Parathyroid adenoma (tissue), 2 donors: ENCODE results near the gene SIL1.

ENCODE experiments used
- H2AFZ ChIP-seq: fragments of 300-600 bp; sonication (generic); one replicate; pipeline ENCODE4 v1.7.0; 2017; ENCODE audit warnings: antibody characterized with exemption, mild to moderate bottlenecking
- H3K27ac ChIP-seq: fragments of 300-600 bp; sonication (generic); one replicate; pipeline ENCODE4 v1.7.0; 2017
- H3K27me3 ChIP-seq: fragments of 300-600 bp; sonication (generic); one replicate; pipeline ENCODE4 v1.7.0; 2017; ENCODE audit warnings: low read length; ENCODE audit not compliant: control insufficient read depth, insufficient read depth
- H3K36me3 ChIP-seq: fragments of 300-600 bp; sonication (generic); one replicate; pipeline ENCODE4 v1.7.0; 2017; ENCODE audit warnings: low read length; ENCODE audit not compliant: control insufficient read depth, insufficient read depth
- H3K4me1 ChIP-seq: fragments of 300-600 bp; sonication (generic); one replicate; pipeline ENCODE4 v1.7.0; 2017; ENCODE audit warnings: control low read depth
- H3K4me2 ChIP-seq: fragments of 300-600 bp; sonication (generic); one replicate; pipeline ENCODE4 v1.7.0; 2017; ENCODE audit warnings: low read length
- H3K4me3 ChIP-seq: fragments of 300-600 bp; sonication (generic); one replicate; pipeline ENCODE4 v1.7.0; 2017; ENCODE audit warnings: low read depth, low read length
- H3K79me2 ChIP-seq: fragments of 300-600 bp; sonication (generic); one replicate; pipeline ENCODE4 v1.7.0; 2017; ENCODE audit warnings: control low read depth
- H3K9ac ChIP-seq: fragments of 300-600 bp; sonication (generic); one replicate; pipeline ENCODE4 v1.7.0; 2017; ENCODE audit warnings: mild to moderate bottlenecking
- H3K9me3 ChIP-seq: fragments of 300-600 bp; sonication (generic); one replicate; pipeline ENCODE4 v1.7.0; 2017; ENCODE audit warnings: low read length; ENCODE audit not compliant: control insufficient read depth
- TF ChIP-seq, protein P1 (sequence below): fragments of 300-600 bp; sonication (generic); IDR thresholded peaks from one replicate; pipeline ENCODE4 v1.7.0; 2017; ENCODE audit warnings: antibody characterized with exemption, mild to moderate bottlenecking
- donor health status: primary hyperparathyroidism.

Gene SIL1

DNA sequence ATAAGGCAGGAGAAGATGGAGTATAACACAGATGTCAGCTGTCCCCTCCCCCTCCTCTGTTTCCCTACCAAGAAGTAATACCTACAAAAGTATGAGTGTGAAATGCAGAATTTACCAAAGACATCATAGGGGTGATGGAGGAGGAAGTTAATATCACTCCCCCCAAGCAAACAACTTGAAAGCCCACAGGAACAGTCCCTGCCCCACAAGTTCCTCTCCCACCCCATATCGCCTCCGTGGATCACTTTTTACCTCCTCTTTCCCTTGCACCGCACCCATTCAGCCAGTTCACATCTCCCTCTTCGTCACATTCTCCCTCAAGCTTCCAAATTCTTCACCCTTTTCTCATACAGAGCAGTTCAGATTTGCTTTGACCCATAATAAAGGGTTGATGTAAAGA lies 7.0 kb upstream of the SIL1 start:
- Histone ChIP-seq H3K9ac (no peak overlapping the region), H3K27ac (no peak overlapping the region), H3K79me2 (no peaks in the 10 kb centered on the region), H3K9me3 (no peaks in the 10 kb centered on the region), H3K27me3 (no peaks in the 10 kb centered on the region), H3K4me1 (no peaks in the 10 kb centered on the region), H3K36me3 (no peaks in the 10 kb centered on the region), H3K4me2 (no peak overlapping the region), H2AFZ (no peak overlapping the region), H3K4me3 (no peak overlapping the region)
- TF ChIP-seq, protein P1, sequence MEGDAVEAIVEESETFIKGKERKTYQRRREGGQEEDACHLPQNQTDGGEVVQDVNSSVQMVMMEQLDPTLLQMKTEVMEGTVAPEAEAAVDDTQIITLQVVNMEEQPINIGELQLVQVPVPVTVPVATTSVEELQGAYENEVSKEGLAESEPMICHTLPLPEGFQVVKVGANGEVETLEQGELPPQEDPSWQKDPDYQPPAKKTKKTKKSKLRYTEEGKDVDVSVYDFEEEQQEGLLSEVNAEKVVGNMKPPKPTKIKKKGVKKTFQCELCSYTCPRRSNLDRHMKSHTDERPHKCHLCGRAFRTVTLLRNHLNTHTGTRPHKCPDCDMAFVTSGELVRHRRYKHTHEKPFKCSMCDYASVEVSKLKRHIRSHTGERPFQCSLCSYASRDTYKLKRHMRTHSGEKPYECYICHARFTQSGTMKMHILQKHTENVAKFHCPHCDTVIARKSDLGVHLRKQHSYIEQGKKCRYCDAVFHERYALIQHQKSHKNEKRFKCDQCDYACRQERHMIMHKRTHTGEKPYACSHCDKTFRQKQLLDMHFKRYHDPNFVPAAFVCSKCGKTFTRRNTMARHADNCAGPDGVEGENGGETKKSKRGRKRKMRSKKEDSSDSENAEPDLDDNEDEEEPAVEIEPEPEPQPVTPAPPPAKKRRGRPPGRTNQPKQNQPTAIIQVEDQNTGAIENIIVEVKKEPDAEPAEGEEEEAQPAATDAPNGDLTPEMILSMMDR = no peak

DNA sequence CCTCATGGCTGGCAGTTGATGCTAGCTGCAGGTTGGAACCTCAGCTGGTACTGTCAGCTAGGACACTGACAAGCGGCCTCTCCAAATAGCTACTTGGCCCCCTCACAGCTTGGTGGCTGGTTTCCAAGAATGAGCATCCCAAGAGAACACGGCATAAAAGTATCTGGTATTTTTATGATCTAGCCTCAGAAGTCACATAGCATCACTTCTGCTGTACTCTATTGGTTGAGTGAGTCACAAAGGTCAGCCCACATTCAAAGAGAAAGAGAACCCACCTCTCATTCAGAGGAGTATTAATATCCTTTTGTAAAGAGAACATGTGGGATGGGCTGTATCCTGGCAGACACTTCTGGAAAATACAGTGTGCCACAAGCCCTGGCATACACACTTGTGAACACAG lies 6.0 kb upstream of the SIL1 start:
- no peaks in the 10 kb centered on the region for H3K36me3 ChIP-seq
- H3K9me3 ChIP-seq = no peaks in the 10 kb centered on the region

DNA sequence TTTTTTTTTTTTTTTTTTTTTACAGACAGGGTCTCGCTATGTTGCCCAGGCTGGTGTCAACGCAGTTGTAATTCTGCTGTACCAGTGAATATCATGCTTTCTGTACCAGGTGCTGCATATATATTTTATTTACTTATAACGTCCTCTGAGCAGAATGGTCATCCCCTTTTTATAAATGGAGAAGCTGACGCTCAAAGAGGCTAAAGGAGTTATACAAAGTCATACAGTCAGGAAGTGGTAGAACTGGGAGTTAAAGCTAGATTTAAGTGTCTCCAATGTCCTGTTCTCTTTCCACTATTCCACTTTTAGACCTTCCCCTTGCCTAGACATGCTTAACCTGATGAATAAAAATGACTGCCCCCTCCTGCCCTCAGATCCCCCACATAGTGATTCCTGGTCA lies 1.2 kb upstream of the SIL1 start:
- no peaks in the 10 kb centered on the region for H3K27me3 ChIP-seq
- peak overlapping the region; percentile 2 for H2AFZ ChIP-seq
- H3K4me2 ChIP-seq = no peak overlapping the region
- no peaks in the 10 kb centered on the region for H3K79me2 ChIP-seq
- TF ChIP-seq, protein P1 = no peak
- H3K36me3 ChIP-seq = no peaks in the 10 kb centered on the region
- H3K9me3 ChIP-seq = no peaks in the 10 kb centered on the region
- H3K4me1 ChIP-seq = peaks cover 6% of the 10 kb centered on the region
- H3K27ac ChIP-seq = no peak overlapping the region
- no peak overlapping the region for H3K4me3 ChIP-seq
- H3K9ac ChIP-seq = no peak overlapping the region

More for the DNA sequence above, 6.0 kb upstream of the SIL1 start:
- TF ChIP-seq, protein P1 = no peak
- Histone ChIP-seq H3K27me3 (no peaks in the 10 kb centered on the region), H3K79me2 (no peaks in the 10 kb centered on the region), H3K9ac (no peak overlapping the region), H3K27ac (no peak overlapping the region), H3K4me3 (no peak overlapping the region), H3K4me1 (no peaks in the 10 kb centered on the region), H3K4me2 (no peak overlapping the region), H2AFZ (no peak overlapping the region)

DNA sequence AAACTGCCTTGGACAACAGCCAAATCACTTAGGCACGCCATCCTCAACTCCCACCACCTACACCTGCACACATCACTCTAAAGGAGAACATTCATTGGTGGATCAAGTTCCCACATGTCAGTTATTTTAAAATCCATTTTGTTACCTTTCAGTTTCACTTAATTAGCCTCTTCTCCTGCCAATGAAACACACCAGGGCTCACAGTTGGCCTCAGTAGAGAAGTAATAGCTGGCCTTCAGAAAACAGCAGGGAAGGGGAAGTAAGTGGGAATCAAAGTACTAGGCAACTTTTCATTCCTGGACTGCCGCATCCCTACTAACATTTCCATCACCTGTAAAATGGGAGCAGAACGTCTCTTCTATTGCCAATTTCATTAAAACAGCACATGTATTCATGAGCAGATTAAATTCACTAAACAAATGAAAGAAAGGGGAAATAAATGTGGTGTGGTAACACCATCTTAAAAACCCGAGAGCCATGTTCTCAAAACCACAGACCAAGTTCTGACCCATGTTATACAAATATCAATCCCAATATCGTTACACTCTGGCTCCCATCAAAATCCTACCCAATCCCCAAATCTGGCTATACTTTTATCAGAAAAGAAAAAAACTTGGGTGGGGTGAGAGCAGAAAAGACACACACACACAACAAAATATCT lies 1.7 kb downstream of the SIL1 start:
- no peak overlapping the region for H3K27ac ChIP-seq
- H3K4me2 ChIP-seq = no peak overlapping the region
- no peaks in the 10 kb centered on the region for H3K36me3 ChIP-seq
- TF ChIP-seq, protein P1 = no peak
- no peak overlapping the region for H3K4me3 ChIP-seq
- H3K27me3 ChIP-seq = no peaks in the 10 kb centered on the region
- H3K4me1 ChIP-seq = peaks cover 6% of the 10 kb centered on the region
- H3K79me2 ChIP-seq = no peaks in the 10 kb centered on the region
- no peaks in the 10 kb centered on the region for H3K9me3 ChIP-seq
- no peak overlapping the region for H2AFZ ChIP-seq
- H3K9ac ChIP-seq = no peak overlapping the region

DNA sequence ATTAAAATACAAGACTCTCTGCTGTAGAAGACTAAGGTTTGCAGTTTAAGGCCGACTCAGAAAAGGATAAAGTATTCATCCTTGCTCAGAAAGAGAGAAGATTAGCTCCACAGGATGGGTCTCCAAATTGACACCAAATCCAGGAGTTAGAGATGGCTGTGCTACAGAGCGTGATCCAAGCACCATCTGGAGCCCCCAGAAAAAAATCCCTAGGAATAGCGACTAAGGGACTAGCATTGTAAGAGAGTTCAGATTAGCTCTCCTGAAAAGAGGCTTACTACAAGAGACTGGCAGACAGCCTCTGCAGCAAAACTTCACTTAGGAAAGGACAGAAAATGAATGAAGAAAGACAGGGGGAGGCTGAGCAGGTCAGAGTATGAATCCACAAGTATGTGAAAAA lies 3.7 kb downstream of the SIL1 start:
- Histone ChIP-seq H3K4me1 (peaks cover 14% of the 10 kb centered on the region), H3K9ac (no peak overlapping the region), H3K4me2 (no peak overlapping the region), H3K79me2 (no peaks in the 10 kb centered on the region), H3K27ac (no peak overlapping the region), H3K4me3 (no peak overlapping the region), H3K27me3 (no peaks in the 10 kb centered on the region), H3K36me3 (no peaks in the 10 kb centered on the region), H2AFZ (no peak overlapping the region), H3K9me3 (no peaks in the 10 kb centered on the region)
- TF ChIP-seq, protein P1 = no peak
